HCT116 (cell line): Measurements from ENCODE around the gene SCN4B. TPM values are rescaled to one million over a fixed set of nuclear protein-coding genes. Genes with fewer than 3 reads are reported as not detected.

Experiments used
- ATAC-seq: fragments of 200-7000 bp; cut with Tn5 transposase; 2 replicates; pipeline ENCODE4 v1.9.1; 2020; ENCODE audit warnings: mild to moderate bottlenecking, moderate library complexity
- BruUV-seq: library from RNA; stranded (reverse); fragments of 400-500 nt; replicated peaks from 2 replicates; lab custom pipeline; 2021; lab: Mats Ljungman, UMichigan
- CTCF ChIA-PET: fragments of 300-600 bp; sonication (Branson Sonifier 250); formaldehyde crosslinking; loops from one replicate; lab custom pipeline; 2021; ENCODE audit warnings: antibody characterized with exemption; lab: Charles Lee
- POLR2A ChIA-PET: fragments of 300-600, 350-600 bp; sonication (Branson Sonifier 250); formaldehyde crosslinking; loops from one replicate; lab custom pipeline; 2021; ENCODE audit warnings: antibody characterized with exemption; lab: Charles Lee
- RAD21 ChIA-PET, 2 experiments: fragments of 300-600 bp; sonication (Branson Sonifier 250); formaldehyde crosslinking; loops; one replicate each; lab custom pipeline; 2023; ENCODE audit warnings: low total read pairs in 2 of 2; ENCODE audit not compliant: uncharacterized antibody in 2 of 2, unreplicated experiment in 2 of 2, low non-redundant PET in 1 of 2; lab: Charles Lee
- DNase-seq: peaks from one replicate; pipeline ENCODE4 v3.0.0-alpha.2; 2010; ENCODE audit warnings: low read depth, low spot score
- H2AFZ ChIP-seq: fragments of 200-600 bp; shearing (Covaris generic), sonication (generic); 2 replicates; pipeline ENCODE4 v1.6.1; 2017; ENCODE audit warnings: low read depth, mixed run types, mixed read lengths, antibody characterized with exemption, low read length; ENCODE audit not compliant: poor library complexity, severe bottlenecking
- H3K27ac ChIP-seq: 2 replicates; pipeline ENCODE4 v1.5.1; 2012; ENCODE audit warnings: low read depth, low read length
- H3K27me3 ChIP-seq: fragments of 200-600 bp; sonication (generic); 2 replicates; pipeline ENCODE4 v1.6.1; 2016; ENCODE audit warnings: mixed run types, low read length, mixed read lengths; ENCODE audit not compliant: insufficient read depth
- H3K36me3 ChIP-seq, 2 experiments: fragments of 200-500 bp in 1 of 2; fragments of 200-600 bp in 1 of 2; sonication (Bioruptor generic) in 1 of 2; sonication (generic) in 1 of 2; 2 replicates each; pipeline versions ENCODE4 v1.5.1 to v1.6.1; 2014 to 2016; ENCODE audit warnings: low read length in 2 of 2, inconsistent platforms in 1 of 2, mixed read lengths in 1 of 2, mixed run types in 1 of 2; ENCODE audit not compliant: insufficient read depth in 2 of 2, control insufficient read depth in 1 of 2
- H3K4me1 ChIP-seq, 2 experiments: fragments of 200-600 bp in 1 of 2; sonication (generic) in 1 of 2; 2 replicates each; pipeline versions ENCODE4 v1.5.1 to v1.6.1; 2012 to 2017; ENCODE audit warnings: low read length in 2 of 2, inconsistent platforms in 1 of 2, mild to moderate bottlenecking in 1 of 2, mixed read lengths in 1 of 2, mixed run types in 1 of 2, moderate library complexity in 1 of 2; ENCODE audit not compliant: insufficient read depth in 2 of 2, control insufficient read depth in 1 of 2
- H3K4me2 ChIP-seq: fragments of 200-600 bp; sonication (generic); 2 replicates; pipeline ENCODE4 v1.6.1; 2017; ENCODE audit warnings: mixed run types, low read length, mixed read lengths
- H3K4me3 ChIP-seq, 2 experiments: fragments of 200-600 bp in 1 of 2; sonication (generic) in 1 of 2; replicated peaks in 1 of 2; 2 replicates each; pipeline ENCODE4 v1.5.1; 2011 to 2016; ENCODE audit warnings: low read length in 2 of 2, control low read depth in 1 of 2, low read depth in 1 of 2, mild to moderate bottlenecking in 1 of 2, mixed read lengths in 1 of 2, mixed run types in 1 of 2
- H3K79me2 ChIP-seq: fragments of 200-600 bp; sonication (generic); 2 replicates; pipeline ENCODE4 v1.6.1; 2017; ENCODE audit warnings: mild to moderate bottlenecking, mixed run types, low read length, moderate library complexity, mixed read lengths; ENCODE audit not compliant: insufficient read depth
- H3K9ac ChIP-seq: fragments of 200-600 bp; sonication (generic); 2 replicates; pipeline ENCODE4 v1.6.1; 2016; ENCODE audit warnings: low read length, mixed read lengths
- H3K9me2 ChIP-seq: fragments of 200-600 bp; sonication (generic), shearing (Covaris generic); 2 replicates; pipeline ENCODE4 v1.6.1; 2017; ENCODE audit warnings: mixed run types, mild to moderate bottlenecking, moderate library complexity; ENCODE audit not compliant: insufficient read depth
- H3K9me3 ChIP-seq, 2 experiments: fragments of 200-500 bp in 1 of 2; fragments of 200-600 bp in 1 of 2; sonication (Bioruptor generic) in 1 of 2; sonication (generic) in 1 of 2; 2 replicates each; pipeline ENCODE4 v1.6.1; 2014 to 2017; ENCODE audit warnings: low read length in 2 of 2, mixed read lengths in 2 of 2, inconsistent platforms in 1 of 2, low read depth in 1 of 2, mild to moderate bottlenecking in 1 of 2, mixed run types in 1 of 2, moderate library complexity in 1 of 2; ENCODE audit not compliant: control insufficient read depth in 1 of 2, insufficient read depth in 1 of 2
- H4K20me1 ChIP-seq: fragments of 200-600 bp; sonication (generic), shearing (Covaris generic); 2 replicates; pipeline ENCODE4 v1.6.1; 2017; ENCODE audit warnings: mixed run types, mild to moderate bottlenecking, moderate library complexity; ENCODE audit not compliant: insufficient read depth
- CTCF ChIP-seq, 3 experiments: fragments of 200-600 bp in 1 of 3; sonication (generic) in 1 of 3; IDR thresholded peaks in 2 of 3; conservative IDR thresholded peaks in 1 of 3; 2 replicates each; pipeline ENCODE4 v1.5.1; 2012 to 2017; ENCODE audit warnings: low read depth in 2 of 3, low read length in 2 of 3, antibody characterized with exemption in 1 of 3, borderline replicate concordance in 1 of 3, control low read depth in 1 of 3, mild to moderate bottlenecking in 1 of 3, mixed read lengths in 1 of 3, mixed run types in 1 of 3, moderate library complexity in 1 of 3; ENCODE audit not compliant: insufficient read depth in 1 of 3
- EZH2phosphoT487 ChIP-seq: fragments of 200-600 bp; IDR thresholded peaks from 2 replicates; pipeline ENCODE4 v1.6.1; 2018; ENCODE audit warnings: antibody characterized with exemption, borderline replicate concordance
- RAD21 ChIP-seq: IDR thresholded peaks from 2 replicates; pipeline ENCODE4 v1.6.1; 2012; ENCODE audit warnings: low read depth, mild to moderate bottlenecking
- YY1 ChIP-seq: IDR thresholded peaks from 2 replicates; pipeline ENCODE4 v1.6.1; 2011; ENCODE audit warnings: low read length, low read depth, moderate library complexity, mild to moderate bottlenecking; ENCODE audit not compliant: insufficient replicate concordance; ENCODE audit errors: extremely low read depth
- ZFX ChIP-seq: fragments of 450-650 bp; IDR thresholded peaks from 2 replicates; pipeline ENCODE4 v1.6.1; 2017
- ZNF274 ChIP-seq: fragments of 200-500 bp; sonication (Bioruptor generic); IDR thresholded peaks from 2 replicates; pipeline ENCODE4 v1.6.1; 2014; ENCODE audit warnings: mild to moderate bottlenecking, low read depth, low read length, inconsistent platforms
- intact Hi-C: fragments of 100-400 bp; cut with micrococcal nuclease; formaldehyde crosslinking; loops from 2 replicates; pipeline ENCODE4 v1.10.0; 2022
- total RNA-seq: library from RNA; stranded (reverse); gene quantifications from one replicate; pipeline ENCODE4 v1.2.1, GENCODE V29; 2021; ENCODE audit not compliant: unreplicated experiment

SCN4B gene
- total RNA-seq, 1 experiment from 2014 or later = 0.32 TPM

- intact Hi-C loops = loop anchor here (1.0 kb wide), 3 partner anchors 93 to 290 kb away; no protein-coding TSS in a partner anchor
- RAD21 ChIA-PET = interaction anchor here (0.6 to 1.2 kb wide), 8 partner anchors 27 to 97 kb away, joined by 3 to 10 read pairs (median 4); no protein-coding TSS in a partner anchor
- CTCF ChIA-PET = interaction anchor here (0.6 to 2.5 kb wide), 38 partner anchors 8 to 491 kb away, joined by 3 to 61 read pairs (median 4); partner anchors contain the start of genes MPZL3 and UBE4A
- no peaks in the 10 kb centered on the region for H3K9me3 ChIP-seq
- BruUV-seq = no TSS peak
- TF ChIP-seq EZH2phosphoT487 (no peak), YY1 (no peak), ZFX (no peak), ZNF274 (no peak), RAD21 (peak; percentile 99), CTCF (IDR thresholded peaks at IDR 0.05 in 2 of 3, conservative IDR thresholded peaks at IDR 0.05 in 1 of 3; ENCODE audit: borderline replicate concordance in 1 of 3, insufficient read depth in 1 of 3, low read depth in 2 of 3, low read length in 2 of 3) (peak; percentile 88 to 94 (median 92))
- TF ChIP-seq, all 23 proteins: peak for 2
- H3K9me2 ChIP-seq = no peaks in the 10 kb centered on the region
- peak overlapping the region; percentile 60 for H3K4me2 ChIP-seq
- no peak overlapping the region for H3K9ac ChIP-seq
- POLR2A ChIA-PET = no interaction called here
- peaks cover 0 to 17% of the 10 kb centered on the region in 2 experiments; a peak in 3 of 4 replicates for H3K4me1 ChIP-seq
- H3K27ac ChIP-seq = no peak overlapping the region
- H3K4me3 ChIP-seq = no peak overlapping the region
- peak overlapping the region; percentile 68 for H2AFZ ChIP-seq
- no peaks in the 10 kb centered on the region for H3K27me3 ChIP-seq
- no peaks in the 10 kb centered on the region for H3K36me3 ChIP-seq
- no peaks in the 10 kb centered on the region for H3K79me2 ChIP-seq
- no peaks in the 10 kb centered on the region for H4K20me1 ChIP-seq
- DNase-seq = peak; percentile 48
- ATAC-seq = peak; percentile 97
These were observed 45.7 kb upstream of the SCN4B start for GRCh38 chr11:118198370-118198769.
